Activated CD4-positive, alpha-beta memory T cell treated with anti-CD3 and anti-CD28 coated beads for 36 hours (primary cell): ENCODE data around the gene MRPL48. TPM values are rescaled to one million over a fixed set of nuclear protein-coding genes. Genes with fewer than 3 reads are reported as not detected.

Source experiments
- CTCF ChIA-PET: fragments of 350-600 bp; sonication (Branson Sonifier 250); formaldehyde crosslinking; loops from one replicate; lab custom pipeline; 2021; ENCODE audit warnings: antibody characterized with exemption, inconsistent platforms; lab: Charles Lee
- POLR2A ChIA-PET: fragments of 350-600 bp; sonication (Branson Sonifier 250); formaldehyde crosslinking; loops from one replicate; lab custom pipeline; 2021; ENCODE audit warnings: antibody characterized with exemption; lab: Charles Lee
- DNase-seq: peaks from one replicate; pipeline ENCODE4 v3.0.0-alpha.2; 2020
- H3K27ac Mint-ChIP-seq: one replicate; pipeline ENCODE4 v1.8.0; 2021; ENCODE audit warnings: mixed read lengths
- H3K27me3 Mint-ChIP-seq: one replicate; pipeline ENCODE4 v1.8.0; 2021; ENCODE audit warnings: mixed read lengths
- H3K36me3 Mint-ChIP-seq: one replicate; pipeline ENCODE4 v1.8.0; 2021; ENCODE audit warnings: mixed read lengths
- H3K4me1 Mint-ChIP-seq: one replicate; pipeline ENCODE4 v1.8.0; 2021; ENCODE audit warnings: low read depth, mixed read lengths
- H3K4me3 Mint-ChIP-seq: one replicate; pipeline ENCODE4 v1.8.0; 2021; ENCODE audit warnings: mild to moderate bottlenecking, mixed read lengths
- H3K9me3 Mint-ChIP-seq: one replicate; pipeline ENCODE4 v1.8.0; 2021; ENCODE audit warnings: mixed read lengths
- intact Hi-C: fragments of 100-400 bp; cut with micrococcal nuclease; formaldehyde crosslinking; loops from one replicate; pipeline ENCODE4 v1.15.1; 2023
- total RNA-seq, 2 experiments: library from RNA; stranded (reverse); gene quantifications; one replicate each; pipeline ENCODE4 v1.2.3, GENCODE V29; 2021

MRPL48 gene
- total RNA-seq, 2 experiments from 2014 or later, result 43.4 to 45.7 TPM

DNA sequence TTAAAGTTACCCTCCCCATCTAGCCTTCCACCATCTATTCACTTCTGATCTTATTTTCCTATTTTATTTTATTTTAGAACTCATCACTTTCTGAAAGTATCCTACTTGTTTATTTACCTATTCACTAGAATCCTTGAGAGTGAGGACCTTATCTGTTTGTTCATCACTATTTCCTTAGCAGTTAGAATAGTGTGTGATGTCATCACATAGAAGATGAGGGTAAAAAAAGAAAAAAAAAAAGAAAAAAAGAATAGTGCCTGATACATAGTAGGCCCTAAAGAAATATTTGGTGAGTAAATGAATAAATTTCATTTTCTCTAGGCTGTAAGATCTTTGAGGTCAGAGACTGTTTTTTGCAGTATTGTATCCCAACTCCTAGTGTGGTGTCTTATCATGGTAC lies 125.8 kb downstream of the MRPL48 start:
- no peak overlapping the region for H3K4me3 Mint-ChIP-seq
- ChIA-PET POLR2A (no interaction called here), CTCF (no interaction called here)
- intact Hi-C loops, result loop anchor here (1.0 kb wide), 1 partner anchor 21 kb away; no protein-coding TSS in a partner anchor
- no peak for DNase-seq
- H3K9me3 Mint-ChIP-seq, result no peaks in the 10 kb centered on the region
- H3K36me3 Mint-ChIP-seq, result peaks cover 28% of the 10 kb centered on the region
- H3K4me1 Mint-ChIP-seq, result no peaks in the 10 kb centered on the region
- no peak overlapping the region for H3K27ac Mint-ChIP-seq
- H3K27me3 Mint-ChIP-seq, result no peaks in the 10 kb centered on the region

GRCh38 chr11:73914284-73914683 lies 126.6 kb downstream of the MRPL48 start:
- intact Hi-C loops, result no loop called here
- Mint-ChIP-seq H3K27ac (no peak overlapping the region), H3K27me3 (no peaks in the 10 kb centered on the region), H3K4me3 (no peak overlapping the region), H3K9me3 (no peaks in the 10 kb centered on the region), H3K36me3 (peaks cover 31% of the 10 kb centered on the region), H3K4me1 (no peaks in the 10 kb centered on the region)
- CTCF ChIA-PET, result no interaction called here
- POLR2A ChIA-PET, result no interaction called here
- DNase-seq, result no peak

Other genes with a start within 250 kb of the MRPL48 start
- 10 to 100 TPM; 12.2 TPM for gene FAM168A, start 189.8 kb upstream of the MRPL48 start, total RNA-seq
- gene PLEKHB1, start 141.3 kb upstream of the MRPL48 start, total RNA-seq, result 10 to 100 TPM; 13.2 to 16.0 TPM
- gene RAB6A, start 26.8 kb upstream of the MRPL48 start, total RNA-seq, result 10 to 100 TPM; 66.0 to 71.0 TPM
- 10 to 100 TPM; 89.5 to 91.6 TPM for gene COA4, start 89.0 kb downstream of the MRPL48 start, total RNA-seq
- 10 to 100 TPM; 29.9 to 33.8 TPM for gene PAAF1, start 89.1 kb downstream of the MRPL48 start, total RNA-seq
- gene DNAJB13, start 163.2 kb downstream of the MRPL48 start, total RNA-seq, result under 1 TPM in 1 of 2 experiments, not detected in 1; 0.19 TPM
- 100 to 1,000 TPM; 461 to 471 TPM for gene UCP2, start 195.0 kb downstream of the MRPL48 start, total RNA-seq
- gene UCP3, start 221.2 kb downstream of the MRPL48 start, total RNA-seq, result 1 to 10 TPM; 1.4 to 2.0 TPM